A549 (cell line): ENCODE results near the gene TCHHL1. TPM values are rescaled to one million over a fixed set of nuclear protein-coding genes. Genes with fewer than 3 reads are reported as not detected.

ENCODE experiments used
- ATAC-seq, 2 experiments: fragments of 200-7000 bp in 1 of 2; fragments of >200 bp in 1 of 2; cut with Nextera tagmentation in 1 of 2; cut with Tn5 transposase in 1 of 2; 3 replicates each; pipeline versions ENCODE4 v1.8.0 to v1.9.1; 2018 to 2020; ENCODE audit warnings: mild to moderate bottlenecking in 1 of 2, moderate library complexity in 1 of 2
- CTCF ChIA-PET: fragments of 300-600 bp; sonication (Branson Sonifier 250); formaldehyde crosslinking; extraction: SDS; loops from one replicate; lab custom pipeline; 2021; ENCODE audit warnings: antibody characterized with exemption, inconsistent platforms; lab: Yijun Ruan, JAX
- POLR2A ChIA-PET: fragments of 350-600 bp; formaldehyde crosslinking; extraction: SDS; loops from one replicate; lab custom pipeline; 2021; ENCODE audit warnings: antibody characterized with exemption, inconsistent platforms; lab: Yijun Ruan, JAX
- DNase-seq, 2 experiments: peaks; one replicate each; pipeline versions ENCODE4 v3.0.0 to v3.0.0-alpha.2; 2011 to 2016; ENCODE audit warnings: low read depth in 1 of 2, low spot score in 1 of 2
- FAIRE-seq: peaks from 2 replicates; lab custom pipeline; 2011; peaks lifted over from hg19 to GRCh38; lab: Jason Lieb, UNC
- H3K27ac ChIP-seq, 2 experiments: fragments of >200 bp; sonication (Bioruptor Twin); formaldehyde crosslinking; 3 replicates each; pipeline ENCODE4 v1.5.1; 2016 to 2017
- H3K4me1 ChIP-seq: fragments of >200 bp; sonication (Bioruptor Twin); formaldehyde crosslinking; 3 replicates; pipeline ENCODE4 v1.6.1; 2016
- H3K4me2 ChIP-seq: fragments of >200 bp; sonication (Bioruptor Twin); formaldehyde crosslinking; 3 replicates; pipeline ENCODE4 v1.6.1; 2016
- H3K4me3 ChIP-seq: fragments of >200 bp; sonication (Bioruptor Twin); formaldehyde crosslinking; 3 replicates; pipeline ENCODE4 v1.5.1; 2016
- H3K9me3 ChIP-seq: fragments of >200 bp; sonication (Bioruptor Twin); formaldehyde crosslinking; 3 replicates; pipeline ENCODE4 v1.6.1; 2016
- CHD2 ChIP-seq: fragments of 150-350 bp; IDR thresholded peaks from 2 replicates; pipeline ENCODE4 v1.6.1; 2014; ENCODE audit warnings: low read length; ENCODE audit not compliant: partially characterized antibody
- CHD4 ChIP-seq: fragments of 200-600 bp; sonication (generic); IDR thresholded peaks from 2 replicates; pipeline ENCODE4 v1.6.1; 2016; ENCODE audit warnings: antibody characterized with exemption, mild to moderate bottlenecking, borderline replicate concordance
- ESRRA ChIP-seq: fragments of 150-350 bp; IDR thresholded peaks from 2 replicates; pipeline ENCODE4 v1.6.1; 2014; ENCODE audit warnings: mild to moderate bottlenecking, low read length, borderline replicate concordance
- FOXS1 ChIP-seq: fragments of 250-450 bp; sonication (Bioruptor Pico); IDR thresholded peaks from 2 replicates; pipeline ENCODE4 v1.5.0; 2020; ENCODE audit warnings: mild to moderate bottlenecking, moderate library complexity
- GATA3 ChIP-seq: IDR thresholded peaks from 2 replicates; pipeline ENCODE4 v1.6.1; 2012; ENCODE audit warnings: borderline replicate concordance
- HDAC2 ChIP-seq: fragments of 200-600 bp; sonication (generic); IDR thresholded peaks from 2 replicates; pipeline ENCODE4 v1.6.1; 2016
- HEYL ChIP-seq: fragments of 250-450 bp; sonication (Bioruptor Pico); IDR thresholded peaks from 2 replicates; pipeline ENCODE4 v1.8.0; 2021; ENCODE audit warnings: mild to moderate bottlenecking, moderate library complexity
- KDM1A ChIP-seq: fragments of 200-600 bp; sonication (generic); IDR thresholded peaks from 2 replicates; pipeline ENCODE4 v1.6.1; 2016; ENCODE audit warnings: low read depth, mild to moderate bottlenecking
- MAZ ChIP-seq: fragments of 150-350 bp; IDR thresholded peaks from 2 replicates; pipeline ENCODE4 v1.6.1; 2014; ENCODE audit warnings: antibody characterized with exemption, low read depth, low read length, borderline replicate concordance
- NFE2L2 ChIP-seq: fragments of 150-350 bp; conservative IDR thresholded peaks from 2 replicates; pipeline ENCODE4 v1.6.1; 2014; ENCODE audit warnings: low read length
- POLR2A ChIP-seq: IDR thresholded peaks from 2 replicates; pipeline ENCODE4 v1.6.1; 2012; ENCODE audit warnings: mild to moderate bottlenecking, low read length
- RARB ChIP-seq: fragments of 250-450 bp; sonication (Bioruptor Pico); IDR thresholded peaks from 2 replicates; pipeline ENCODE4 v1.8.0; 2021; ENCODE audit warnings: mild to moderate bottlenecking, moderate library complexity
- RCOR1 ChIP-seq: fragments of 150-350 bp; IDR thresholded peaks from 2 replicates; pipeline ENCODE4 v1.6.1; 2014; ENCODE audit warnings: antibody characterized with exemption, low read length, low read depth
- SREBF2 ChIP-seq: fragments of 450-650 bp; IDR thresholded peaks from 2 replicates; pipeline ENCODE4 v1.6.1; 2014; ENCODE audit warnings: mild to moderate bottlenecking, moderate library complexity
- TP53 ChIP-seq: fragments of 250-450 bp; sonication (Bioruptor Pico); IDR thresholded peaks from 2 replicates; pipeline ENCODE4 v1.5.0; 2021; ENCODE audit warnings: mild to moderate bottlenecking, moderate library complexity
- ZFP36 ChIP-seq: fragments of 450-650 bp; IDR thresholded peaks from 2 replicates; pipeline ENCODE4 v1.6.1; 2014; ENCODE audit warnings: borderline replicate concordance; ENCODE audit not compliant: partially characterized antibody
- ZNF302 ChIP-seq: fragments of 250-450 bp; sonication (Bioruptor Pico); IDR thresholded peaks from 2 replicates; pipeline ENCODE4 v1.9.0; 2021; ENCODE audit warnings: inconsistent platforms, mild to moderate bottlenecking, moderate library complexity
- ZSCAN20 ChIP-seq: fragments of 250-450 bp; sonication (Bioruptor Pico); IDR thresholded peaks from 2 replicates; pipeline ENCODE4 v1.8.0; 2022; ENCODE audit warnings: mild to moderate bottlenecking, moderate library complexity
- WGBS: methylation state at CpG from one replicate; pipeline ENCODE4 v1.1.6; 2017; ENCODE audit errors: missing lambda C conversion rate; 5-methylcytosine and 5-hydroxymethylcytosine counted together
- polyA plus RNA-seq, 4 experiments: library from polyadenylated mRNA; depleted of rRNA in 3 of 4; stranded (reverse); fragments of >200 nt; fragmentation: RNase III in 1 of 4; extraction: RNeasy Plus Mini Kit Qiagen cat#74134 plus additional on column Dnase treatment in 1 of 4; gene quantifications; 2 replicates in 3 of 4; 3 replicates in 1 of 4; pipeline ENCODE4 v1.2.3, GENCODE V29; 2011 to 2017
- TF ChIP-seq, protein P1 (sequence below): fragments of >200 bp; sonication (Bioruptor Twin); formaldehyde crosslinking; IDR thresholded peaks from 3 replicates; pipeline ENCODE4 v1.6.1; 2016
- TF ChIP-seq, protein P2 (sequence below): fragments of >200 bp; sonication (Bioruptor Twin); formaldehyde crosslinking; IDR thresholded peaks from 2 replicates; pipeline ENCODE4 v1.6.1; 2016
- TF ChIP-seq, protein P3 (sequence below): IDR thresholded peaks from 2 replicates; pipeline ENCODE4 v1.6.1; 2012
- TF ChIP-seq, protein P4 (sequence below): fragments of 150-350 bp; IDR thresholded peaks from 2 replicates; pipeline ENCODE4 v1.6.1; 2014; ENCODE audit warnings: low read depth, mild to moderate bottlenecking, low read length
- TF ChIP-seq, protein P5 (sequence below): fragments of 450-650 bp; IDR thresholded peaks from 2 replicates; pipeline ENCODE4 v1.6.1; 2014; ENCODE audit warnings: antibody characterized with exemption

TCHHL1 gene
- polyA plus RNA-seq, 2 of the 4 experiments (the other 2 are of a cell fraction) = not detected

DNA sequence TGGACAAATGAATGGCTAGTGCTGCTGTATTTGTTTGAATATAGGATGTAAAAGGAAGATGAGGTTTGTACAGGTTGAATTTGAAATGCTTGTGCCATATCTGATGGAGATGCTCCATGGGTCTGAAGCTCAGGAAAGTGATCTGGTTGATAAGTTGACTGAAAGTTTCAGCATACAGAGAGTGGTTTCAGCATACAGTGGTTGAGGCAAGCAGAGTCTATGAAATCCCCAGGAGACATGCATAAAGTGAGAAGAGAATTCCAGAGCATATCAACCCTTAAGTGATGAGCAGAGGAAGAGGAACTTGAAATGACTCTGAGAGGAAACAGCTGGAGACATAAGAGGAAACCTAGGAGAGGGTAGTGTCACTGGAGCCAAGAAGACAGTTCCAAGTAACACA lies 21.7 kb downstream of the TCHHL1 start:
- Histone ChIP-seq H3K9me3 (no peaks in the 10 kb centered on the region), H3K4me2 (no peak overlapping the region), H3K27ac (no peak overlapping the region), H3K4me3 (no peak overlapping the region), H3K4me1 (no peaks in the 10 kb centered on the region)
- FAIRE-seq (no peak), DNase-seq (no peak), ATAC-seq (no peak)
- CTCF ChIA-PET = interaction anchor here (4.9 kb wide), 1 partner anchor 14 kb away, joined by 26 read pairs; no protein-coding TSS in a partner anchor
- TF ChIP-seq RARB (CRISPR knock-in tag) (no peak), CHD2 (no peak), GATA3 (no peak)
- TF ChIP-seq, all 56 proteins: peak for 0
- POLR2A ChIA-PET = no interaction called here

DNA sequence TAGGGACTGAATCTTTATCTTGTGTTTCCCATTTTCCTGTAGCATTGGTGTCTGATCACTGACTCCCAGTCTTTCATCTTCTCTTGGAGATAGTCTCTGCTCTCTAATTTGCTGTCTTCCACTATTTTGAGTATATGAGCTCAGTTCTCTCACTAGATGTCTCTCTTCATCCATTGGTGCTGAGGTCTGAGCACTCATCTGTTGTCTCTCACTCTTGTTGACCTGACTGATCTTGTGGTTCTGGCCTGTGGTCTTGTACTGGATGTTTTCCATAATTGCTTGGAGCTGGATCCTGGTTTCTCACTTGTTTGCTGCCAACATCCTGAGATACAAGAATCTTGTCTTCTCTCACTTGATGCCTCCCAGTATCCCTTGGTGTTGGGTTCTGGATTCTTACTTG lies 26.9 kb downstream of the TCHHL1 start:
- CTCF ChIA-PET = interaction anchor here (0.8 to 3.3 kb wide), 2 partner anchors 10 to 124 kb away, joined by 4 to 14 read pairs; no protein-coding TSS in a partner anchor
- Histone ChIP-seq H3K4me2 (no peak overlapping the region), H3K4me3 (no peak overlapping the region), H3K27ac (no peak overlapping the region), H3K4me1 (no peaks in the 10 kb centered on the region), H3K9me3 (peaks cover 4% of the 10 kb centered on the region; the same call in 1 of the 3 replicates)
- no peak for DNase-seq
- no peak for FAIRE-seq
- TF ChIP-seq KDM1A (no peak), ZNF302 (no peak), NFE2L2 (no peak), GATA3 (no peak), CHD2 (no peak), FOXS1 (no peak), MAZ (no peak), TP53 (CRISPR knock-in tag) (no peak), ESRRA (no peak), RCOR1 (no peak)
- TF ChIP-seq, protein P1, sequence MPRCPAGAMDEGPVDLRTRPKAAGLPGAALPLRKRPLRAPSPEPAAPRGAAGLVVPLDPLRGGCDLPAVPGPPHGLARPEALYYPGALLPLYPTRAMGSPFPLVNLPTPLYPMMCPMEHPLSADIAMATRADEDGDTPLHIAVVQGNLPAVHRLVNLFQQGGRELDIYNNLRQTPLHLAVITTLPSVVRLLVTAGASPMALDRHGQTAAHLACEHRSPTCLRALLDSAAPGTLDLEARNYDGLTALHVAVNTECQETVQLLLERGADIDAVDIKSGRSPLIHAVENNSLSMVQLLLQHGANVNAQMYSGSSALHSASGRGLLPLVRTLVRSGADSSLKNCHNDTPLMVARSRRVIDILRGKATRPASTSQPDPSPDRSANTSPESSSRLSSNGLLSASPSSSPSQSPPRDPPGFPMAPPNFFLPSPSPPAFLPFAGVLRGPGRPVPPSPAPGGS = no peak
- TF ChIP-seq, protein P2, sequence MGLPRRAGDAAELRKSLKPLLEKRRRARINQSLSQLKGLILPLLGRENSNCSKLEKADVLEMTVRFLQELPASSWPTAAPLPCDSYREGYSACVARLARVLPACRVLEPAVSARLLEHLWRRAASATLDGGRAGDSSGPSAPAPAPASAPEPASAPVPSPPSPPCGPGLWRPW = no peak
- TF ChIP-seq, protein P3, sequence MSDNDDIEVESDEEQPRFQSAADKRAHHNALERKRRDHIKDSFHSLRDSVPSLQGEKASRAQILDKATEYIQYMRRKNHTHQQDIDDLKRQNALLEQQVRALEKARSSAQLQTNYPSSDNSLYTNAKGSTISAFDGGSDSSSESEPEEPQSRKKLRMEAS = no peak
- TF ChIP-seq, protein P4, sequence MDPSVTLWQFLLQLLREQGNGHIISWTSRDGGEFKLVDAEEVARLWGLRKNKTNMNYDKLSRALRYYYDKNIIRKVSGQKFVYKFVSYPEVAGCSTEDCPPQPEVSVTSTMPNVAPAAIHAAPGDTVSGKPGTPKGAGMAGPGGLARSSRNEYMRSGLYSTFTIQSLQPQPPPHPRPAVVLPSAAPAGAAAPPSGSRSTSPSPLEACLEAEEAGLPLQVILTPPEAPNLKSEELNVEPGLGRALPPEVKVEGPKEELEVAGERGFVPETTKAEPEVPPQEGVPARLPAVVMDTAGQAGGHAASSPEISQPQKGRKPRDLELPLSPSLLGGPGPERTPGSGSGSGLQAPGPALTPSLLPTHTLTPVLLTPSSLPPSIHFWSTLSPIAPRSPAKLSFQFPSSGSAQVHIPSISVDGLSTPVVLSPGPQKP = no peak
- TF ChIP-seq, protein P5, sequence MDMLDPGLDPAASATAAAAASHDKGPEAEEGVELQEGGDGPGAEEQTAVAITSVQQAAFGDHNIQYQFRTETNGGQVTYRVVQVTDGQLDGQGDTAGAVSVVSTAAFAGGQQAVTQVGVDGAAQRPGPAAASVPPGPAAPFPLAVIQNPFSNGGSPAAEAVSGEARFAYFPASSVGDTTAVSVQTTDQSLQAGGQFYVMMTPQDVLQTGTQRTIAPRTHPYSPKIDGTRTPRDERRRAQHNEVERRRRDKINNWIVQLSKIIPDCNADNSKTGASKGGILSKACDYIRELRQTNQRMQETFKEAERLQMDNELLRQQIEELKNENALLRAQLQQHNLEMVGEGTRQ = no peak
- no peak for ATAC-seq
- POLR2A ChIA-PET = no interaction called here

DNA sequence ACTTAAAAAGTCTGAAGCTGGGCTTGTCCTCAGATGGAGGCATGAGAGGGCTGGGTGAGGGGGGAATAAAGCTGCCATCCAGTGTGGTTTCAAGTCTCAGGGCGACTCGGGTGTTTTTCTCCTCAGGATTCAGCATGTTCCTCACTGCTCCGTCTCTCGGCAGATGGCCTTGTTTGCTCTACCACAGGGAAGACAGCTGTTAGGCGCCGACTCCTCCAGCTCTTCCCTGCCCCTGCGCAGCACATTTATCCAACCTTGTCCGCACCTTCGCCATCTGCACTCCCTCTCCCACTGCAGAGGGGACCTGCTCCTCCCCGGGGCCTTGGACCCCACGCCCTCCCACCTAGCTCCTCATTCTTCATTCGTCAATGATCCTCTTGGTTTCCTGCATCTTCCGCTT lies 35.5 kb downstream of the TCHHL1 start:
- no peak for ATAC-seq

More for the DNA sequence above, 35.5 kb downstream of the TCHHL1 start:
- FAIRE-seq (no peak), DNase-seq (no peak)
- no peaks in the 10 kb centered on the region for H3K9me3 ChIP-seq
- 72% methylated on average over 13 of the region's 13 CpGs for WGBS
- no peak overlapping the region for H3K27ac ChIP-seq
- no peak overlapping the region for H3K4me2 ChIP-seq
- POLR2A ChIA-PET = no interaction called here
- peaks cover 33% of the 10 kb centered on the region for H3K4me1 ChIP-seq
- no peak for TF ChIP-seq ZSCAN20 (CRISPR knock-in tag)
- TF ChIP-seq SREBF2 = no peak
- no peak for TF ChIP-seq HEYL (CRISPR knock-in tag)
- TF ChIP-seq ZFP36 = no peak
- no peak for TF ChIP-seq POLR2A
- TF ChIP-seq CHD4 = no peak
- TF ChIP-seq RCOR1 = no peak
- no peak for TF ChIP-seq HDAC2
- H3K4me3 ChIP-seq = no peak overlapping the region
- CTCF ChIA-PET = interaction anchor here (0.7 to 14.0 kb wide), 42 partner anchors 12 to 451 kb away, joined by 3 to 231 read pairs (median 5); partner anchors contain the start of genes S100A11, TCHHL1 and THEM4
